ENCODE data around the gene AGBL3.

The AGBL3 gene

GRCh38 chr7:135074096-135074495, 87.8 kb downstream of the AGBL3 start:
- no peaks in the 10 kb centered on the region for H3K36me3 ChIP-seq

GRCh38 chr7:135074531-135074930, 88.2 kb downstream of the AGBL3 start:
- Histone ChIP-seq H3K27me3 (no peaks in the 10 kb centered on the region), H3K36me3 (no peaks in the 10 kb centered on the region), H3K4me1 (ENCODE audit: control insufficient read depth in 1 of 2, insufficient read depth in 1 of 2, low read depth in 1 of 2, low read length in 1 of 2) (no peaks in the 10 kb centered on the region), H3K9me3 (no peaks in the 10 kb centered on the region), H3K4me3 (ENCODE audit: low read depth in 1 of 2, low read length in 1 of 2) (no peak overlapping the region), H3K27ac (no peak overlapping the region)
- TF ChIP-seq CTCF (IDR thresholded peaks at IDR 0.05) = no peak

More at GRCh38 chr7:135074096-135074495, 87.8 kb downstream of the AGBL3 start:
- Histone ChIP-seq H3K9me3 (no peaks in the 10 kb centered on the region), H3K27ac (no peak overlapping the region), H3K27me3 (no peaks in the 10 kb centered on the region), H3K4me1 (ENCODE audit: control insufficient read depth in 1 of 2, insufficient read depth in 1 of 2, low read depth in 1 of 2, low read length in 1 of 2) (no peaks in the 10 kb centered on the region), H3K4me3 (ENCODE audit: low read depth in 1 of 2, low read length in 1 of 2) (no peak overlapping the region)
- TF ChIP-seq CTCF (IDR thresholded peaks at IDR 0.05) = no peak

- no peaks in the 10 kb centered on the region for H3K9me3 ChIP-seq
- H3K36me3 ChIP-seq = no peaks in the 10 kb centered on the region
- H3K4me3 ChIP-seq (ENCODE audit: low read depth in 1 of 2, low read length in 1 of 2) = no peak overlapping the region
- no peaks in the 10 kb centered on the region for H3K27me3 ChIP-seq
- no peak overlapping the region for H3K27ac ChIP-seq
- no peaks in the 10 kb centered on the region for H3K4me1 ChIP-seq (ENCODE audit: control insufficient read depth in 1 of 2, insufficient read depth in 1 of 2, low read depth in 1 of 2, low read length in 1 of 2)
- no peak for TF ChIP-seq CTCF (IDR thresholded peaks at IDR 0.05)
Observed at GRCh38 chr7:135075716-135076115, 89.4 kb downstream of the AGBL3 start.

- no peak overlapping the region for H3K27ac ChIP-seq
- H3K4me1 ChIP-seq (ENCODE audit: control insufficient read depth in 1 of 2, insufficient read depth in 1 of 2, low read depth in 1 of 2, low read length in 1 of 2) = no peaks in the 10 kb centered on the region
- no peak for TF ChIP-seq CTCF (IDR thresholded peaks at IDR 0.05)
Observed at GRCh38 chr7:135076882-135077281, 90.6 kb downstream of the AGBL3 start.

GRCh38 chr7:135077642-135078041, 91.3 kb downstream of the AGBL3 start:
- H3K27ac ChIP-seq = no peak overlapping the region
- H3K4me3 ChIP-seq (ENCODE audit: low read depth in 1 of 2, low read length in 1 of 2) = no peak overlapping the region
- H3K4me1 ChIP-seq (ENCODE audit: control insufficient read depth in 1 of 2, insufficient read depth in 1 of 2, low read depth in 1 of 2, low read length in 1 of 2) = no peaks in the 10 kb centered on the region
- H3K36me3 ChIP-seq = no peaks in the 10 kb centered on the region
- no peaks in the 10 kb centered on the region for H3K27me3 ChIP-seq
- no peaks in the 10 kb centered on the region for H3K9me3 ChIP-seq
- no peak for TF ChIP-seq CTCF (IDR thresholded peaks at IDR 0.05)

More at GRCh38 chr7:135076882-135077281, 90.6 kb downstream of the AGBL3 start:
- Histone ChIP-seq H3K4me3 (ENCODE audit: low read depth in 1 of 2, low read length in 1 of 2) (no peak overlapping the region), H3K36me3 (no peaks in the 10 kb centered on the region), H3K27me3 (no peaks in the 10 kb centered on the region), H3K9me3 (no peaks in the 10 kb centered on the region)

- Histone ChIP-seq H3K9me3 (no peaks in the 10 kb centered on the region), H3K27me3 (no peaks in the 10 kb centered on the region), H3K4me1 (ENCODE audit: control insufficient read depth in 1 of 2, insufficient read depth in 1 of 2, low read depth in 1 of 2, low read length in 1 of 2) (no peaks in the 10 kb centered on the region), H3K27ac (no peak overlapping the region), H3K36me3 (no peaks in the 10 kb centered on the region), H3K4me3 (ENCODE audit: low read depth in 1 of 2, low read length in 1 of 2) (no peak overlapping the region)
- no peak for TF ChIP-seq CTCF (IDR thresholded peaks at IDR 0.05)
Observed at GRCh38 chr7:135078051-135078450, 91.7 kb downstream of the AGBL3 start.
